Left ventricle myocardium inferior (tissue), 1 donor: ENCODE data around the gene COTL1. TPM values are rescaled to one million over a fixed set of nuclear protein-coding genes. Genes with fewer than 3 reads are reported as not detected.
A peak's percentile ranks its signal among the peaks of the same experiment; 100 is the strongest.

ENCODE experiments used
- DNase-seq: peaks from one replicate; pipeline ENCODE4 v3.0.0-alpha.2; 2020
- H3K27ac ChIP-seq: fragments of 200-600 bp; replicated peaks from 2 replicates; pipeline ENCODE4 v1.8.0; 2021
- H3K27me3 ChIP-seq: fragments of 200-600 bp; 2 replicates; pipeline ENCODE4 v1.8.0; 2021; ENCODE audit warnings: low read depth
- H3K36me3 ChIP-seq: fragments of 200-600 bp; 2 replicates; pipeline ENCODE4 v1.8.0; 2021
- H3K4me1 ChIP-seq: fragments of 200-600 bp; 2 replicates; pipeline ENCODE4 v1.8.0; 2021
- H3K4me3 ChIP-seq: fragments of 200-600 bp; 2 replicates; pipeline ENCODE4 v1.8.0; 2021; ENCODE audit warnings: mild to moderate bottlenecking, moderate library complexity
- H3K9me3 ChIP-seq: fragments of 200-600 bp; replicated peaks from 2 replicates; pipeline ENCODE4 v1.8.0; 2021
- intact Hi-C: fragments of 100-400 bp; cut with micrococcal nuclease; formaldehyde crosslinking; loops from one replicate; pipeline ENCODE4 v1.11.0; 2022
- total RNA-seq: library from RNA; stranded (reverse); fragmentation: NEBNext Ultra II Directional; extraction: Animal tissue kit (Norgen Biotek cat#: 25700); gene quantifications from one replicate; pipeline ENCODE4 v1.2.1, GENCODE V29; 2021
- TF ChIP-seq, protein P1 (sequence below): fragments of 200-600 bp; IDR thresholded peaks from 2 replicates; pipeline ENCODE4 v1.8.0; 2021; ENCODE audit warnings: antibody characterized with exemption, mild to moderate bottlenecking, borderline replicate concordance
- donor health status: DM: no; HTN: yes; CAD: no; lungs with severe emphysema.

Gene COTL1
- total RNA-seq, 1 donor from 2014 or later, result 13.3 TPM

DNA sequence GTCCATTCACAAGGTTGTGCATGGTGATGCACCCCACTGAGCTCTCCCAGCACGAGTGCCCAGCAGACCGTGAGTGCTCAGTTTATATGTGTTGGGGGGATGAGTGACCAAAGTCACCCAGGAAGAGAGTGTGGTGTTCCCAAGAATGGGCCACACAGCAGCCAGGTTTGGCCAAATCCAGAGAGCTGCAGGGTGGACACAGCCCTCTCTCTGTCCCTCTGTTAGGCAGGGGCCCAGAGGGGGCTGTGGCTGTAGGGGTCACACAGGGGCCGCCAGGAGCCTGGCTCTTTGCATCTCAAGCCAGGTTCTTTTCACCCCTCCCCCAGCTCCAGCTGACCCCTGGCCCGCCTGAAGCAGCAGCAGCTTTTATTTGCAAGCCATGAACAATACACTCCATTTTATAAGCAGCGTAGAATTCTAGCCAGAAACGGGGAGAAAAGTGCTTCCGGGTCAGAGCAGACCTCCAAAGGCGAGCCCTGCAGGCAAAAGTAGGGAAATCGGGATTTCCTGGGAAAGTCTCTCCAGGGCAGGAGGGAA is 13.3 kb downstream of the COTL1 start:
- no peak overlapping the region for H3K27ac ChIP-seq
- H3K4me1 ChIP-seq, result peaks cover 19% of the 10 kb centered on the region
- TF ChIP-seq, protein P1, sequence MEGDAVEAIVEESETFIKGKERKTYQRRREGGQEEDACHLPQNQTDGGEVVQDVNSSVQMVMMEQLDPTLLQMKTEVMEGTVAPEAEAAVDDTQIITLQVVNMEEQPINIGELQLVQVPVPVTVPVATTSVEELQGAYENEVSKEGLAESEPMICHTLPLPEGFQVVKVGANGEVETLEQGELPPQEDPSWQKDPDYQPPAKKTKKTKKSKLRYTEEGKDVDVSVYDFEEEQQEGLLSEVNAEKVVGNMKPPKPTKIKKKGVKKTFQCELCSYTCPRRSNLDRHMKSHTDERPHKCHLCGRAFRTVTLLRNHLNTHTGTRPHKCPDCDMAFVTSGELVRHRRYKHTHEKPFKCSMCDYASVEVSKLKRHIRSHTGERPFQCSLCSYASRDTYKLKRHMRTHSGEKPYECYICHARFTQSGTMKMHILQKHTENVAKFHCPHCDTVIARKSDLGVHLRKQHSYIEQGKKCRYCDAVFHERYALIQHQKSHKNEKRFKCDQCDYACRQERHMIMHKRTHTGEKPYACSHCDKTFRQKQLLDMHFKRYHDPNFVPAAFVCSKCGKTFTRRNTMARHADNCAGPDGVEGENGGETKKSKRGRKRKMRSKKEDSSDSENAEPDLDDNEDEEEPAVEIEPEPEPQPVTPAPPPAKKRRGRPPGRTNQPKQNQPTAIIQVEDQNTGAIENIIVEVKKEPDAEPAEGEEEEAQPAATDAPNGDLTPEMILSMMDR, result no peak
- H3K9me3 ChIP-seq, result peaks cover 9% of the 10 kb centered on the region
- H3K36me3 ChIP-seq, result no peaks in the 10 kb centered on the region
- DNase-seq, result no peak
- H3K4me3 ChIP-seq, result no peak overlapping the region
- H3K27me3 ChIP-seq, result no peaks in the 10 kb centered on the region
- intact Hi-C loops, result no loop called here

DNA sequence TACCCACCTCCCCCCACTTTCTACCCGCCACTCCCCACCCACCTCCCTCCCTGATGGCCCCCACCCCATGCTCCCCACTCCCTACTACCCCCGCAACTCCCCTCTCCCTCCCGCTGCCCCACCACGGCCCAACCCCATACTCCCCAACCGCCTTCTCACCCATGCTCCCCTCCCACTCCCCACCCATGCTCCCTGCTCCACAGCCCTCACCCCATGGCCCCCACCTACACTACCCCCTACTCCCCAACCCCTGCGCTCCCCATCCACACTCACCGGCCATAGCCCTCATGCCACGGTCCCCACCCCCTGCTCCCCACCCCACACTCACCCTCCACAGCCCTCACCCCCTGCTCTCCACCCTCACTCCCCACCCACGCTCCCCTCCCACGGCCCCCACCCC is 13.9 kb downstream of the COTL1 start:
- TF ChIP-seq, protein P1, result no peak
- peaks cover 24% of the 10 kb centered on the region for H3K4me1 ChIP-seq
- intact Hi-C loops, result no loop called here
- no peak overlapping the region for H3K4me3 ChIP-seq
- peaks cover 9% of the 10 kb centered on the region for H3K9me3 ChIP-seq
- no peaks in the 10 kb centered on the region for H3K27me3 ChIP-seq
- no peak for DNase-seq
- H3K36me3 ChIP-seq, result no peaks in the 10 kb centered on the region
- no peak overlapping the region for H3K27ac ChIP-seq

DNA sequence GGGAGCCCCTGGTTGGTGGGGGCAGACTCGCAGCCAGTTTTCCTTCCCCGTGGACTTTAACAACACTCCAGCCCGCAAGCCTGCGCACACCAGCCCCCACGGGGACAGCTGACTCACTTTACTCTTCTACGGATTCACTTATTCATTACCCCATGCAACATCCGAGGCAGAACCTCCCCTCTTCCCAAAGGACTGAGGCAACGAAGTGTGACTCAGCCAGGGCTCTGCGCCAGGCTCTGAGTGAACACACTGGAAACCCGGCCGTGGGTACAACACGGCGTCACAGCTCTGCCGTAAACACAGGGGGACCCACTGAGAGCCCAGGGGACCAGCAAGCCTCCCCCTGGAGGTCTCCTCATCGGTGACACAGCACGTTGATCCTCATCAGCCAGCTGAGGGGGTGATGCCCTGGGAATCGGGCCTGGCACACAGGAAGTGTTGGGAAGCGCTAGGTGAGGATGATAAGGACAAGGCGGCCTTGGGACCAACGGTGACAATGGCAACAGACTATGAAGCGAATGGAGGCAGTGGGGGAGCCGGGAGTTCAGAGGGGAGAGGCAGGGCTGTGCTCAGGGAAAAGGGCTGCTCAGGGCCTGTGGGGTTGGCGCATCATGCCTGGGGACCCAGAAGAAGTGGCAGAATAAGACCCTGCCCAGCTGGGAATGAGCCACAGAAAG is 14.6 kb downstream of the COTL1 start:
- peak; percentile 76 for DNase-seq
- Histone ChIP-seq H3K9me3 (peaks cover 9% of the 10 kb centered on the region), H3K36me3 (no peaks in the 10 kb centered on the region), H3K4me3 (no peak overlapping the region), H3K27me3 (no peaks in the 10 kb centered on the region), H3K4me1 (peaks cover 24% of the 10 kb centered on the region), H3K27ac (peak overlapping the region; percentile 48)
- intact Hi-C loops, result no loop called here
- TF ChIP-seq, protein P1, result no peak

DNA sequence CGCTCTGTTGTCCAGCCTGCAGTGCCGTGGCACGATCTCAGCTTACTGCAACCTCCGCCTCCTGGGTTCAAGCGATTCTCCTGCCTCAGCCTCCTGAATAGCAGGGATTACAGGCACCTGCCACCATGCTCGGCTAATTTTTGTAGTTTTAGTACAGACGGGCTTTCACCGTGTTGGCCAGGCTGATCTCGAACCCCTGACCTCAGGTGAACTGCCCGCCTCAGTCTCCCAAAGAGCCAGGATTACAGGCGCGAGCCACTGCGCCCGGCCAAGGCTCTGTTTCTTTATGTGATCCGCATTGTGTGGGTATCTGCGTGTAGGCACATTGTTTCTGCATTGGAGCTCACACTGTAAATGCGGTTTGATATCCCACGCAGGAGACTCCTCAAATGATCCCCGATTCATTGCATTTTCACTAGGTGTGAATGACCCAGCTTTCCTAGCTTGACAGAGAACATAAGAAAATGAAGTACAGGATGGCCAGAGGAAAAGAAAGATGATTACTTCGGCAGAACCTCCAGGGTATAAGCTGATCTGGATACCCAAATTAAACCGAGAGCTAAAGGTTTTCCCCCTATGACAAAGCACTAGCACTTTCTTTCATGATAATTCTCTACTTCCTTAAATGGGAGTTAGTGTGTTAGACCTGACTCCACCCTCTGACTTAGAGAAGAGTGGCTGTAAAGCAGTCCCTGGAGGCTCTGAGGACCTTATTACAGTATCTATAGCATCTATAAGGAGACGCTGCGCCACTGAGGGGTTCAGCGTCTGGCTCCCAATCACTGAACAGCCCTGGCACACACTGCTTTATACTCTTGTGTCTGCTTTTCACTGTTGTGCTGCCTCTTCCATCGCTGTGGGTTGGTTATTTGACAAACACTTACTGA is 17.3 kb downstream of the COTL1 start:
- peak overlapping the region; percentile 79 for H3K27ac ChIP-seq

DNA sequence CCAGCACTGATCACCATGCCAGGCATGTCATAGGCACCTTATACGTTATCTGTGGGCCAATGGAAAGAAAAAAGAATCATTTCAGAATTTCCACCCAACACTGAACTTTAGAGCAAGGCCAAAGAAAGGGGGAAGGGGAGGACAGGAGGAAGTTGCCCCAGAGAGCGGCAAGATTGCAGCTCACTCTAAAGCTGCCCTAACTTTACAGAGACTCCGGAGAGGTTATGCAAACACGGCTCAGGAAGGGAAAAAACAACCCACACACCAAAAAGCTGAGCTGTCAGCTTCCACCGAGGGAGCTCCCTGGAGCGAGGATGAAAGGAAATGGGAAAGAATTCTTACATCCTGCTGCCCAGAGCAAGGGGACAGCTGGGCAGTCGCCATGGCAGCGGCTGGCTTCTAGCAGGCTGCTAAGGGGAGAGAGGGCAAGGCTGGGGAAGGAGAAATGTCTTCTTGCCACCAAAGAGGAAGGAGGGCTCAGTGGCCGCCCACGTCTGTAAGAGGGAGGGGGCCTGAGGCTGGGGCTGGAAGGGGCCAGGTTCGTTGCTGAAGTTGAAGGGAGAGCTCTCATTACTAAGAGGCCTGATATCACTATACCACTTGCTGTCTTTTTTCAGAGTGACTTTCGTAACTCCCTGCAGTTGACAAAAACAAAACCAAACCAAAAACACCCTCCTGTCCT is 18.2 kb downstream of the COTL1 start:
- Histone ChIP-seq H3K36me3 (no peaks in the 10 kb centered on the region), H3K27me3 (peaks cover 18% of the 10 kb centered on the region), H3K9me3 (no peaks in the 10 kb centered on the region), H3K4me1 (peaks cover 36% of the 10 kb centered on the region), H3K4me3 (peak overlapping the region; percentile 45), H3K27ac (peak overlapping the region; percentile 79)
- TF ChIP-seq, protein P1, result no peak
- intact Hi-C loops, result no loop called here
- peak; percentile 63 for DNase-seq

More for the DNA sequence above, 17.3 kb downstream of the COTL1 start:
- TF ChIP-seq, protein P1, result no peak
- H3K4me3 ChIP-seq, result no peak overlapping the region
- DNase-seq, result no peak
- H3K4me1 ChIP-seq, result peaks cover 36% of the 10 kb centered on the region
- H3K27me3 ChIP-seq, result peaks cover 18% of the 10 kb centered on the region
- H3K36me3 ChIP-seq, result no peaks in the 10 kb centered on the region
- H3K9me3 ChIP-seq, result peaks cover 5% of the 10 kb centered on the region
- intact Hi-C loops, result no loop called here
